ENCODE results near the gene KANK3. TPM values are rescaled to one million over a fixed set of nuclear protein-coding genes. Genes with fewer than 3 reads are reported as not detected.
A peak's percentile ranks its signal among the peaks of the same experiment; 100 is the strongest.
"Not testable (repeated sequence)": the region's sequence is repeated elsewhere in the genome, so short reads cannot be mapped to it uniquely, and the experiment has no call there.

Gene KANK3
- total RNA-seq, 4 donors from 2014 or later = 7.1 to 48.7 (median 18.9) TPM

DNA sequence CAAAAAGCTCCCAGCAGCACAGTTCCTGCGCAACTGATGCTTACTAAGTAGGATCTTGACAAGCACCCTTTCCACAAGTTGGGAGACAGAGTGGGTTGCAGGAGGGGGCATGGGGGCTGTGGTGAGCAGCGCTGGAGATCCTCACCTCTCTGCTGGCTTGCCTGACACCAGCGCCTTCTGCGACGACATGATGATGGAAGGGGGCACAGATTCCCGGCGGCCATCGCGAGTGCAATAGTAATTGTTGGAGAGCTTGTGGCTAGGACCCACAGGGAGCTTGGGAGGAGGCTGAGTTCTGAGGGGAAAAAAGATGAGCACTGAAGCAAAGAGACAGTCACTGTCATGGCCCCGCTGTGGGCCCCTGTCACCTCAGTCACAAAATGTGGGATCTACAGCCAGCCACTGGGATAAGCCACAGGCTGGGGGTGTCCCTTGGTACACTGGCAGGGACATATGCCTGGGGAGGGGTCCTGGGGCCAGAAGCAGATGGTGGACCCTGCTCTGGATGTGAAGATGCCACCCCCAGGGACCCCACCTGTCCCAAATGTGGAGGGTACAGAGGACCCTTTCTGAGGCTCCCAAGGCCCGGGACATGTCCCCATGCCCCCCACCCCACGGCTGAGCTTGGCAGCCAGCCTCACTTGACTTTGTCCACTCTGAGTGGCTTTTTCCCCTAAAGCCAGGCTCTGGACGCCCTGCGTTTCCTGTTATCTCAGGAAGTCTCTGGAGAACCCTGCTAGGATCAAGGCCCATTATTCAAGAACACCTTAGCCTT lies 26.5 kb downstream of the KANK3 start:
- TF ChIP-seq, protein P1, sequence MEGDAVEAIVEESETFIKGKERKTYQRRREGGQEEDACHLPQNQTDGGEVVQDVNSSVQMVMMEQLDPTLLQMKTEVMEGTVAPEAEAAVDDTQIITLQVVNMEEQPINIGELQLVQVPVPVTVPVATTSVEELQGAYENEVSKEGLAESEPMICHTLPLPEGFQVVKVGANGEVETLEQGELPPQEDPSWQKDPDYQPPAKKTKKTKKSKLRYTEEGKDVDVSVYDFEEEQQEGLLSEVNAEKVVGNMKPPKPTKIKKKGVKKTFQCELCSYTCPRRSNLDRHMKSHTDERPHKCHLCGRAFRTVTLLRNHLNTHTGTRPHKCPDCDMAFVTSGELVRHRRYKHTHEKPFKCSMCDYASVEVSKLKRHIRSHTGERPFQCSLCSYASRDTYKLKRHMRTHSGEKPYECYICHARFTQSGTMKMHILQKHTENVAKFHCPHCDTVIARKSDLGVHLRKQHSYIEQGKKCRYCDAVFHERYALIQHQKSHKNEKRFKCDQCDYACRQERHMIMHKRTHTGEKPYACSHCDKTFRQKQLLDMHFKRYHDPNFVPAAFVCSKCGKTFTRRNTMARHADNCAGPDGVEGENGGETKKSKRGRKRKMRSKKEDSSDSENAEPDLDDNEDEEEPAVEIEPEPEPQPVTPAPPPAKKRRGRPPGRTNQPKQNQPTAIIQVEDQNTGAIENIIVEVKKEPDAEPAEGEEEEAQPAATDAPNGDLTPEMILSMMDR (IDR thresholded peaks at IDR 0.05) = no peak
- no peak for DNase-seq (ENCODE audit: low spot score)
- no peak for ATAC-seq (ENCODE audit: low FRiP score)

DNA sequence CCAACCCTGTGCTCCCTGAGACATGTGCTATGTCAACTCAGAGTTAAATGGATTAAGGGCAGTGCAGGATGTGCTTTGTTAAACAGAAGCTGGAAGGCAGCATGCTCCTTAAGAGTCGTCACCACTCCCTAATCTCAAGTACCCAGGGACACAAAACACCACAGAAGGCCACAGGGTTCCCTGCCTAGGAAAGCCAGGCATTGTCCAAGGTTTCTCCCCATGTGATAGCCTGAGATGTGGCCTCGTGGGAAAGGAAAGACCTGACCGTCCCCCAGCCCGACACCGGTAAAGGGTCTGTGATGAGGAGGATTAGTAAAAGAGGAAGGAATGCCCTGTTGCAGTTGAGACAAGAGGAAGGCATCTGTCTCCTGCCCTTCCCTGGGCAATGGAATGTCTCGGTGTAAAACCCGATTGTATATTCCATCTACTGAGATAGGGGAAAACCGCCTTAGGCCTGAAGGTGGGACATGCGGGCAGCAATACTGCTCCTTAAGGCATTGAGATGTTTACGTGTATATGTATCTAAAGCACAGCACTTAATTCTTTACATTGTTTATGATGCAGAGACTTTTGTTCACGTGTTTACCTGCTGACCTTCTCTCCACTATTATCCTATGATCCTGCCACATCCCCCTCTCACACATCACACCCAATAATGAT lies 28.0 kb downstream of the KANK3 start:
- DNase-seq (ENCODE audit: low spot score); ATAC-seq (ENCODE audit: low FRiP score): not testable (repeated sequence)

DNA sequence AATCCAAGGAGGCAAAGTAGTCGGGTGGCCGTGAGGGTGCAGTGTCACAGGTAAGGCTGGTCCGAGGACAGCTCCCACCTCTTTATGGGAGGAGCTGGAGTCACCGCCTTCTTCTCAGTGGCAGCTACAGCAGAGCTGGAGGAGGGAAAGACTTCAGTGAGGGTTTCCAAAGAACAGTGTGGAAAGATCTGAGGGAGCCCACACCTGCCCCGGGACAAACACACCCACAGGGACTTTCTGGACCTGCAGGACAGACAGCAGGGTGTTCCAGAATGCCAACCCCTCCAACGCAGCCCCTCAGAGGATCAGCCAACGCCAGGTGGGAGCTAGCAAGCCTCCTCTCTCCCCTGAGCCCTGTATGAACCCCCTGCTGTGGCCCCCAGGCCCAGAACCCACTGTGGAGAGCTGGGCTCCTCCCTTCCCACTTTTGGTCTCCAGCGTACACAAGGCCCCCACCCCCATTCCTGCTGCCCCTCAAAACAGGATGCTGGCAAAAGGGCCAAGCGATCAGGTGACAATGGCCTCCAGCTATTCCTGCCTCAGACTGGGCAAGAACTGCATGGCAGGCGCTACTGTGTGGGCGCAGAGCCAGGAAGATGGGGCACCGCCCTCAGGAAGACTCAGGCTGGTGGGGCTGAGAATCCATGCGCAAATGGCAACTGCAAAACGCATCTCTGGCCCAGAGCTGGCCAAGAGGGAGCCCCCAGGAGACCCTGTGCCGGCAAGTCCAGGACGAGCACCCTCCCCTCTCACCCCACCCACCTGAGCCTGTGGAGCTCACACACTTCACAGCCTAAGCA lies 31.4 kb downstream of the KANK3 start:
- no peak for DNase-seq (ENCODE audit: low spot score)
- no peak for ATAC-seq (ENCODE audit: low FRiP score)
- TF ChIP-seq, protein P1 (IDR thresholded peaks at IDR 0.05) = no peak

DNA sequence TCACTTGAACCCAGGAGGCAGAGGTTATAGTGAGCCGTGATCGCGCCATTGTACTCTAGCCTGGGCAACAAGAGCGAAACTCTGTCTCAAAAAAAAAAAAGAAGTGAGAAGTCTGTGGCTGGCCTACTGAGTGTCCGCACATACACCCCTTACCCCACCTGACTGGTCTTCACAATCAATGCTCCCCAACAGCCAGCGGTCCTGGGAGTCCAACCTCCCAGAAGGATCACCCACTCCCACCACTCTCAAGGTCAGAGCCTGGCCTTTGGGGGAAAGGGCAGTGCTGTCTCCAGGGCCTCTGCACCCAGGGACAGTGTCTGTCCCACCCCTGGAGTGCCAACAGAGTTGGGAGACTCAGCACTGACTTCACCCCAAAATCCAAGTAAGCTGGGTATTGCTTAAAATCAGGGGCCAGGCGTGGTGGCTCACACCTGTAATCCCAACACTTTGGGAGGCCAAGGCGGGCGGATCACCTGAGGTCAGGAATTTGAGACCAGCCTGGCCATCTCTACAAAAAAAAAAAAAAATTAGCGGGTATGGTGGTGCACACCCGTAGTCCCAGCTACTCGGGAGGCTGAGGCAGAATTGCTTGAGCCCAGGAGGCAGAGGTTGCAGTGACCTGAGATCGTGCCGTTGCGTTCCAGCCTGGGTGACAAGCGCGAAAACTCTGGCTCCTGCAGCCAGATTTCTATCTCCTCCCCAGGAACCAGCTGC lies 32.6 kb downstream of the KANK3 start:
- no peak for ATAC-seq (ENCODE audit: low FRiP score)
- no peak for DNase-seq (ENCODE audit: low spot score)
- TF ChIP-seq, protein P1 (IDR thresholded peaks at IDR 0.05) = no peak

DNA sequence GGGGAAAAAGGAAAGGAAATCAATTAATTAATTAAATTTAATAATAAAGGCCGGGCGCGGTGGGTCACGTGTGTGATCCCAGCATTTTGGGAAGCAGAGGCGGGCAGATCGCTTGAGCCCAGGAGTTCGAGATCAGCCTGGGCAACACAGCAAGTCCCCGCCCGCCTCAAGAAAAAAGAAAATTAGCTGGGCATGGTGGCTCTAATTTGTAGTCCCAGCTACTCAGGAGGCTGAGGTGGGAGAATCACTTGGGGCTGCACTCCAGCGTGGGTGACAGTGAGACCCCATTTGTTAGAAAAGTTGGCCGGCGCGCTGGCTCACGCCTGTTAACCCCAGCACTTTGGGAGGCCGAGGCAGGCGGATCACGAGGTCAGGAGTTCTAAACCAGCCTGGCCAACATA lies 34.2 kb downstream of the KANK3 start:
- TF ChIP-seq, protein P1 (IDR thresholded peaks at IDR 0.05) = no peak
- ATAC-seq (ENCODE audit: low FRiP score) = no peak
- peak; percentile 22 for DNase-seq (ENCODE audit: low spot score)

DNA sequence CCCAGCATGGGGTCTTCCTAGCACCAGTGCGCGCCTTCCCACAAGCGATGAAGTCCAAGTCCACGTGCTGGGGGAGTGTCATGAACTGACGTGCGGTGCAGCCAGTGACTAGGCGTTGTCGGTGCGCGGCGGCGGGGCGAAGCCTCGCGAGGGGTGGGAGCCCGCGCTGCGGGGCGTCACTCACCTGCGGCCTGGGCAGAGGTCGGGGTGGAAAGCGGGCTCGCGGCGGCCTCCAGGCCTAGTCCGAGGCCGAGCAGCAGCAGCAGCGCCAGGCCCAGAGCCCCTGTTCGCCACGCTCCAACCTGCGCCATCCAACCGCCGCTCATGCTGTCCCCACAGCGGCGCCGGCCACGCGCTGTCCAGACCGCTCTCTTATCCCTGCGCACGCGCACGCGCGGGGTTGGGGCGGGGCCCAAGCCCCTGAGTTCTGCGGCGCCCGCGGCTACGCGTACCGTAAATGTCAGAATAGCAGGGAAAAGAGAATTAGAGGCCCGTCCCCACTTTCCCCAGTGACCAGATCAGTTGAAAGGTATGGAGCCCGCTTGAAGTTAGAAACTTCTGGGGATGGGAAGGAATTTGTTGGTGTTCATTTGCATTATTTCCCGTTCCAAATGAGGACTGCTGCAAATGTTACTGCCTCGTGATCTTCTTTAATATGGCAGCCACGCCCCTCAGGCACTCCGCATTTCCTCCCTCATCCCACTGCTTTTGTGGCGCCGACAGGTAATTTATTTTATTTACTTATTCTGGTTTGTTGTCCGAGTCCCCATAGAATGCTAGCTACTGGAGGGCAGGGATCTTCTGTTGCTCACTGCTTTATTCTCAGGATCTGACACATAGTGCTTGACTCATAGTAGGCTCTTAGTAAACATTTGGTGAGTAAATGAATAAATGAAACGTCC lies 34.8 kb downstream of the KANK3 start, which contains the start of gene CD320:
Gene CD320, minus strand, starts transcription at position 394 of the 902 bp plus-strand sequence. Its CDS starts 68 bp downstream, at position 326.
- TF ChIP-seq, protein P1 (IDR thresholded peaks at IDR 0.05) = no peak
- ATAC-seq (ENCODE audit: low FRiP score) (peak; percentile 95), DNase-seq (ENCODE audit: low spot score) (peak; percentile 81)
